GM21390 (cell line): ENCODE data around the gene SH3GL1.
"Not testable (repeated sequence)": the region's sequence is repeated elsewhere in the genome, so short reads cannot be mapped to it uniquely, and the experiment has no call there.

Source experiments
- ATAC-seq: cut with Tn5 transposase; IDR thresholded peaks from one replicate; pipeline ENCODE4 v1.9.1; 2021; ENCODE audit not compliant: unreplicated experiment

The SH3GL1 gene

DNA sequence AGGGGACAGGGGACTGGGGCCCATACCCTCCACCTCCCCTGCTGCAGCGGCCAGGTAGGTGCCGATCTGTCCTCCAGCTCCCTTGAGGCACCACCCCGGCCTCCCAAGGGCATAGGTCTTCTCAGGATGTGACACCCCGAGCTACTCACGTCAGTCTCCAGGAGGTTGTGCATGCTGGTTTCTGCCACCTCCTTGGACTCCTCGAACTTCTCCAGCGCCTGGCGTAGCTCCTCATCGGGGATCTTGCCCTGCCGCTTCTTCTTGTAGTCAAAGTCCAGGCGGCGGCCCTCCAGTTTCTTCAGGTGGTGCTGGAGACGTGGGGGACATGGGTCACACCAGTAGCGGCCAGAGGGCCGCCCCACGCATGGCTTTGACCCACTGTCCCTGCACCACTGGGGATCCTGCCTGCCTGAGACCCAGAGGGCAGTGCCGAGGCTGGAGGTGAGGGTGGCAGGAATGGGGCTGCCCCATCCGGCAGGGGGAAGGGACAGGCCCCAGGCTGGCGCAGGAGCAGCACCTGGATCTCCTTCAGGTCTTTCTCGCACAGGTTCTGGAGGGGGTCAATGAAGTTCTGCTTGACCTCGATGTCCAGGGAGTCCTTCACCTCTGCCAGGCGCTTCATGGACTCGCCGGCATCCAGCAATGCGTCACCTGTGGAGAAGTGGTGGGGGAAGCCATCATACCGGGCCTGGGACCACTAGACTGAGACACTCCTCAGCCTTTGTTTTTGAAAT is 36.6 kb downstream of the SH3GL1 start:
- ATAC-seq = no peak

DNA sequence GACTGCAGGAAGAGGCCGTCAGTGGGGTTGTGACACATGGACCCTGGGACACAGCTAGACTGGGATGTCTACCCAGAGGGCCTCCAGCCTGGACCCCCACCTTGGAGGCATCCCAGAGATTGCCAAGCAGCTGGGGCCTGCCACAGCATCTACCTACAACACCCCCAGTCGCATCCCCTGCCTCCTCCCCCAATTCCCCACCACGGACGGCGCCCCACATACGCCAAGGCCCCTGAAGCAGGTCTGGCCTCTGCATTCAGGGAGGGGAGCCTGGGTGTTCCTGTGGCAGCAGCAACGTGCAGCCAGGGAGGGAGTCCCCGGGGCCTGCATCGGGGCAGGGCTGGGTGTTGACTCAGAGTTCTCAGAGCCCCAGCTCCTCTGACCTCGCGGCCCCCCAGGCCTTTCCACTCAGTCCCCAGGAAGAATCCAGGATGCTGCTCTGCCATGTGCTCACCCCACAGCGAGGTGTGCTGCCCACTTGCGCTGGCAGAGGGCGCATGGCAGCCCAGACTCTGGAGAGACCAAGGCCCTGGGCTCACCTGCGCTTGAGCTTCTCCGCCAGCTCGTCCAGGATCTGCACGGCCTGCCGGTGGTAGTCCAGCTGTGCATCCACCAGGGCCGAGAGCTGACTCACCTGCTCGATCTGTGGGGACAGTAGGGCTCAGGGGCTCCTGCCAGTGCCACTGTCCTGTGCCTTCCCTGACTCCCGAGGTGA is 37.4 kb downstream of the SH3GL1 start:
- ATAC-seq = no peak

DNA sequence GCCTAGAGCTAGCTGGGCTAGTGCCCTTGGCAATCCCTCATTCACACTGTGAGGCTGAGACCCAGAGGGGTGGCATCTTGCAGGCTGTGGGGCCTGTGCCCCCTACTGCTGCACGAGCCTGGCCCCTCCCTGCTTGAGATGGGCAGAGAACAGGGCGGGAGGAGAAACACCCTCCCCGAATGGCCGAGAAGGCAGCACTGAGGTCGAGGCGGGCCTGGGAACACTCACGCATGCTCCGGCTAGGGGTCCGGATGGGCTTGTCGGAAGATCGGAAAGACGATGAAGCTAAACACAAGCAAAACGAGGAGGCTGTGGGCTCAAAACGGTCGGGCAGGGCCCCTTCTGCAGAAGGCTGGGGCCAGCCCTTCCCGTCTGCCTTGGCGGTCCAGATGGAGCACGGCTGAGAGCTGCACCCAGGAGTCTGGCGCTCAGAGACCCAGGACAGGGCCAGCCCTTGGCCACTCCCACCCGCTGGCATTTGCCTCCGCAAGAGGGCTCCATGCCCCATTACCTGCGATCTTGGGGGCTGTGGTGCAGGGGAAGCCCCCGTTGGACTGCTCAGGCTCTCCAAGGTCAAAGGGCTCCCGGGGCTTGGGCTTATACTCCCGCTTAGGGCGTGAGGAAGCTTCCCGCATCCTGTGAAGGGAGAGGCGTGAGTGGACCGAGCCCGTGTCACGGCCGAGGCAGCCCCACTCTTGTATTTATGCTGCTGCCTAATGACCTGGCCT is 38.1 kb downstream of the SH3GL1 start:
- ATAC-seq = no peak

DNA sequence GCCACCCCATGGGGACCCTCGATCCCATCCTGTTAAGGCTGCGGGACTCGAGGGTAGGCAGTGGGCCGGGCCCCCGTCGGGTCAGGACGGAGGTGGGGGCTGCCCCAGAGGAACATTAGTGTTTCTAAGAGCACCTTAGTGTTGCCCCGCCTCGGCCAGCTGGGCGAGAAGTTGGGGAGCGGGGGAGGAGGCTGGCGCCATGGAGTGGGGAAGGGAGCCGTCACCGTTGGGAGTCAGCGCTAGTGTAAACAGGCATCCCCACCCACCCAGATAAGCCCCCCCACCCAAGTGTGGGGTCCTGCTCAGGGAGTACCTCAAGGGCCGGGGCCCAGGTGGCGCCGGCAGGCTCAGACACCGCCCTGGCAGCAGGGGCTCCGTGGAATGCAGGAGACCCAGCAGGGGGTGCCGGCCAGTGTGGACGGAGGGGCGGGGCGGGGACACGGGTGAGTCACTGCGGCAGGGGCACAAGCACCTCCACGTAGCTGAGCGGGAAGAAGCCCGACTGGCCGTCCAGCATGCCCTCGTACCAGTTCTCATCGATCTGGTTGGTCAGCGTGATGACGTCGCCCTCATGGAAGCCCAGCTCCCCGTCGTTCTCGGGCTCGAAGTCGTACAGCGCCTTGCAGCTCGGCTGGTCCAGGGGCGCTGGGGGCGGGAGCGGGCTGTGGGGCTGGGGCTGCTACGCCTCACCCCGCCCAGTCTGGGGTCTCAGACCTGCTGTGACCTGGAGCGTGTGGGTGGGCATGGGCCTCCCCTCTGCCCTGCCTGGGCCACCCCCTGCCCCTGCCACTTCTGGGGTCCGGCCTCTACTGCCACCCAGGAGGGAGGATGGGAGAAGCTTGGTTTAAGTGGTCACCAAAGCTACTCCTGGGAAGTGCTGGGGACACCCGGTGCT is 38.9 kb downstream of the SH3GL1 start:
- no peak for ATAC-seq

DNA sequence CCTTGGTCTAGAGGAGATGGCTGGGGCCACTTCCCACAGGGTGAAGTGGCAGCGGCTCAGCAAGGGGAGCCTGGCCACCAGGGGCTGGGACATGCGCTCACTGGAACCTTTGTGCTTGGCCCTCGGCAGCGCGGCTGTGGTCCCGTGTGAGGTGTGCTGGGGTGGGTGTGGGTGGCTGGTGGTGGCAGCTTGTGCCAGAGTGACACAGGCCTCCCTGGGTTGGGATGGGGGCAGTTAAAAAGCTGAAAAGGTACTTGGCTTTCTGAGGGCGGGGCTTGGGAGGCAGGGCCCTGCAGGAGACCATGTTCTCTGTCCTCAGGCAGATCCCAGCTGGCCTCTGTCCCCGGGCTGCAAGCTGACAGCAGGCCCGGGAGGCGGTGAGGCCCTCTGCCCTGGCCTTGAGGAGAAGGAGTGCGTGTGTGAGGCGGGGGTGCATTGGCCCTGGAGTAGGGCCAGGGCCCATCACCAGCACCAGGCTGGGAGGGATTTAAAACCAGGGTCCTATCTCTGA is 39.7 kb downstream of the SH3GL1 start:
- ATAC-seq = no peak

DNA sequence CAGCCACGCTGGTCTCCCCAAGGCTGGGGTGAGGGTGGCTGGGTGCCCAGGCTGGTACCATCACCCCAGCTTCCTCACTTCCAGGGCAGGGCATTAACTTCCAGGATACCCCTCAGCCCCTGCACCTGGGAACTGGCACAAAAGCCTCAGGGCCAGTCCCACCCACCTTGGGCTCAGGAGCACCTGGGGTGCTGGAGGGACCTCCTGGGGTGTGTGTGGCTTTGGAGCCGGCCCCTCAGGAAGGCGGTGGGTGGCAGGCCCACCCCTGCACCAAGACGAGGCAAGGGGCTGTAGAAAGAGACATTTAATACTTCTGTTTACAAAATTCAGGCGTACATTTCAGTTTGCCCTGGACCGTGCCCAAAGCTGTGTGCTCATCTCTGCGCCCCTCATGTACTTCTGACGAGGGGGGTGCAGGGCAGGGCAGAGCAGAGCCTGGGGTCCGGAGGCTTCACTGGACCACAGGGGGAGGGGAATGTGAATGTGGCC is 40.2 kb downstream of the SH3GL1 start:
- ATAC-seq = no peak

DNA sequence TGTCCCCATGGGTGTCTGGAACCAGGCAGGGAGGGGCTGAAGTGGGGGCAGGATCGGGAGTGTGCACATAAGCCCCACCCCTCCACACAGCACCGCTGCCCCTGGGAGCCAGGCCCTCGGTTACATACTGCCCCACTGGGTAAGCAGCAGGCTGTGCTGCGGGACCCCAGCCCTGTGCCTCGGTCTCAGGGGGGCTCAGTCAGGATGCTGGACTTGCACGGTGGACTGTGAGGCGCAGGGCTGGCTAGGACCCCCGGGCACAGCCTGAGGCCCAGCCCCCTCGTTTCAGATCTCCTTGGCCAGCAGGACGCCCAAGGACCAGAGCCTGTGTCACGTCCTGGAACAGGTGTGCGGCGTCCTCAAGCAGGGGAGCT is 40.7 kb downstream of the SH3GL1 start:
- no peak for ATAC-seq

DNA sequence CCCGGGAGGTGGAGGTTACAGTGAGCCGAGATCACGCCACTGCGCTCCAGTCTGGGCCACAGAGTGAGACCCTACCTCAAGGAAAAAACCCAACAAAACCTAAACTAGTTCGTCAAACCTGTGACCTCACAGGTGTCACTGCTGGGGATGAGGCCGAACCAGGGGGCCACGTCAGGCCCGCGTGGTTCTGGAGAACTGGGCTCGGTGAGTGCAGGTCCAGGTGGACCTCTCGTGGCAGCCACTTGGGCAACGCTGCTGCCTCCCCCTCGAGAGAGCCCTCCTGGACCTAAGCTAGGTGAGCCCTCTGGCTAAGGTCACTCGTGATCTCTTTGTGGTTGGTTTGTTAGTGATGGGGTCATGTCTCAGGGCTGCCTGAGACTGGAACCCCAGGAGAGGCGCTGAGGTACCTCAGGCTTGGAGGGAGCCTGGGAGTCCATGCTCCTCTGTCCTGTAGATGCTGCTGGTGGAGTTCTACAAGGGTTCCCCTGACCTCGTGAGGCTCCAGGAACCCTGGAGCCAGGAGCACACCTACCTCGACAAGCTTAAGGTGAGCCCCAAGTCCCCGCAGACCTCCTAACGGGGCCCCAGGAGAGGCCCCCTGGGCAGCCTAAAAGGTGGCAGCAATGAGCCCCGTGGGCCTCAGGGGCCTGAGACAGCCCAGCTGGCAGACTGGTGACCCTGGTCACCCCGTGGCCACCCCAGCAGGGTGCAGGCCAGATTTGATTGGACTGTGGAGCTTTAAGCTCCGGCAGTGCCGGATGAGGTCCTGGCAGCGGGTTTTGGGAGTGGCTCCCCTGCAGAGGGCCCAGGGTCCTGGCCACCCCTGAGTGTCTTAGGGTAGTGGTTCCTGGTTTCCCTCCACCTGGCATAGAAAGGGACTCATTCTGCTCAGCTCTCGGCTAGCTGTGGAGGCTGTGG is 41.4 kb downstream of the SH3GL1 start:
- no peak for ATAC-seq

DNA sequence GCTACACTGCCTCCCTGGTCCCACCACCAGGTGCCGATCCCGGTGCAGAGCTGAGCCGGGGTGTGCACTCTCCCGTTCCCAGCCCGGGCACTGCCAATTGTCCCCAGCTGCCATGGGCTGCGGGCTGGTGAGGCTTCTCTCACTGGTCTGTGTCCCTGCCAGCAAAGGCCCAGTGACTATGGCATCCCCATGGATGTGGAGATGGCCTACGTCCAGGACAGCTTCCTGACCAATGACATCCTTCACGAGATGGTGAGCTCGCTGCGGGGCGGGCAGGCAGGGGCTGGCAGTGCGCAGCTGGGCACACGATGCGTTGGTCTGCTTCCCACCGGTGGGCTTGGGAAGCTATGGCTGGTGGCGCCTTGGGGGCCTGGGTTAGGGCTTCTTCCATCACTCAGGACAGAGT is 42.4 kb downstream of the SH3GL1 start:
- no peak for ATAC-seq

DNA sequence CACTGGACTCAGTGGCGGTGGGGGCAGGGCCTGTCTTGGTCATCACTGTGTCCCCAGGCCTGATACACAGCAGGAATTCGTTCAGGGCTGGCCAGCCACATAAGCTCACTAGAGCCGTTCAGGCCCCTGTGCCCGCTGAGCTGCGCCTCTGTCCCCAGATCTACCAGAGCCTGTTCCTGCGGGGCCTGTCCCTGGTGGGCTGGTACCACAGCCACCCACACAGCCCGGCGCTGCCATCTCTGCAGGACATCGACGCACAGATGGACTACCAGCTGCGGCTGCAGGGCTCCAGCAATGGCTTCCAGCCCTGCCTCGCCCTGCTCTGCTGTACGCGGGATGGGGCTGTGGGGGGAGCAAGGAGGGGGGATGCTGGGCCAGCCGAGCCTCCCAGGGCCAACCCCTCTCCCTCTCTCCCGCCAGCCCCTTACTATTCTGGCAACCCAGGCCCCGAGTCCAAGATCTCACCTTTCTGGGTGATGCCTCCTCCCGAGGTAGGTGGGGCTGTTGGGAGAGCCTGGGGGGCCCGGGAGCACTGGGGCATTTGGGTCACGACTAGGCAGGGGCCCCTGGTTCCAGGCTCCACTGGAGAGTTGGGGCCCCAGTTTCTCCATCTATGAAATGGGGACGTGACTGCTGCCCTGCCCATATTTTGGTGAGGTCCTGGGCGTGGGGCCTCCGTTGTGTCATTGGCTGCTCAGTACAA is 43.1 kb downstream of the SH3GL1 start:
- no peak for ATAC-seq

DNA sequence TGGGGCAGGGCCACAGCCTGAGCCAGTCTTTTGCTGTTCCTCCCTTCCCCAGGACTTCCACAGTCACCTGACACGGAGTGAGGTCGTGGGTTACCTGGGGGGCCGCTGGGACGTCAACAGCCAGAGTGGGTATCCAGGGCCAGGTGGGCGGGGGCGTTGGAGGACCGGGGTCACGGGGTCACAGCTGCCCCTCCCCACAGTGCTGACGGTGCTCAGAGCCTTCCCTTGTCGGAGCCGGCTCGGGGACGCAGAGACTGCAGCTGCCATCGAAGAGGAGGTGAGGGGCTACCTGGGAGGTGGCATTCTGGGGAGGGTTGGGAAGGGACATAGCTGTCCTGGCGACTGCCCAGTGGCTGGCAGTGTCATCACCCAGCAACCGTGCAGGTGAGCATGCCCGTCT is 45.5 kb downstream of the SH3GL1 start:
- ATAC-seq = no peak

DNA sequence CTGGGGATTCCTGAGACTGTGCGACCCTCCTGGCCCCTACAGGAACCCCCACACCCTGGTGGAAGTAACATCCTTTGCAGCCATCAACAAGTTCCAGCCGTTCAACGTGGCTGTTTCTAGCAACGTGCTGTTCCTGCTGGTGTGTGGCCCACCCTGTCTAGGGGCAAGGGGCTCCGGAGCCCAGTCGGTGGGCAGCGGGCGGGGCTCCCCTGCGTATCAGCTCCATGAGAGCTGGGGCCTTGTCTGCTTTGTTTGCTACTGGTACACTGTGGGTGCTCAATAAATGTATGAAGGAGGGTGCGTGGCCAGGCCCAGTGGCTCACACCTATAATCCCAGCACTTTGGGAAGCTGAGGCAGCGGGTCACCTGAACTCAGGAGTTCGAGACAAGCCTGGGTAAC is 46.1 kb downstream of the SH3GL1 start:
- ATAC-seq = no peak

DNA sequence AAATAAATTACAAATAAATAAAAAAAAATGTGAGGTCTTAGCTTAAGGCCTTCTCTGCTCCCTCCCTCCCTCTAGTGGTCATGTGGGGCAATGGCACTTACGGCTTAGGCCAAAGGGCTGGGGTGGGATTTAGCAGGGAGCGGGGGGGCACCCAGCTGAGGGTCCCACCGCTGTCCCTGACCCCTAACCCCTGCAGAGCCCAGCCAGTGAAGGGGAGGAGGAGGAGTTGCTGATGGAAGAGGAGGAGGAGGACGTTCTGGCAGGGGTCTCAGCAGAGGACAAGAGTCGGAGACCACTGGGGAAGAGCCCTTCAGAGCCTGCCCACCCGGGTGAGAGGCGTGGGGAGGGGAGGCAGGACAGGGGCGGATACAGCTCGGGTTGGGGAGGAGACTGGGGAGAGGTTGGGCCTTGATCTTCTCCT is 47.6 kb downstream of the SH3GL1 start:
- no peak for ATAC-seq

DNA sequence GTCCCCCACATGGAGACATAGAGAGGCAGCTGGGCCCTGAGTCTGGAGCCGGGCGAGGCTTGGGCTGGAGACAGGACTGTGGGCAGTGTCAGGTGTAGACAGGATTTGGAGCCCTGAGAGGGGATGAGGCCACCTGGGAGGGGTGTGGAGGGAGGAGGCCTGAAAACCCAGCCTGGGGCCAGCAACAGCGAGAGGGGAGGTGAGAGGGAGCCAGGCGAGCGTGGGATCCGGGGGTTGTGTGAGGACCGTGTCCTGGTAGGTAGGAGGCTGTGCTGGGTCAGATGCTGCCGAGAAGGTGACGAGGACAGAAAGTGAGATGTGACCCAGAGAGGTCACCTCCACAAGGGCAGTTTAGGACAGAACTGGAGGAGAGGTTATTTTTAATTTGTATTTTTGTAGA is 49.6 kb downstream of the SH3GL1 start:
- no peak for ATAC-seq

DNA sequence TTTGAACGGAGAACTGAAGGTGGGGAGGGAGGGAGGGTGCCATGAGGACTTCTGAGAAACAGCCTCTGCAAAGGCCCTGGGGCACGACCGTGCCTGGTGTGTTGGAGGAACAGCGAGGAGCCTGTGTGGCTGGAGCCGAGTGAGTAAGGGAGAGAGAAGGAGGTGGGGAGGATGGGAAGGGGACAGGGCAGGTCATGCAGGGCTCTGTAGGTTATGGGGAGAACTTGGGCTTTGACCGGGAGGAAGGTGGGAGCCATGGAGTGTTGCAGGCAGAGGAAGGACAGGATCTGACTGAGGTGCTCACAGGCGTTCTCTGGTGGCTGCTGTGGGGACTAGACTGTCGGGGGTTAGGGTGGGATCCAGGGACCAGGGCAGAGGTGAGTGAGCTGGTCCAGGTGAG is 50.2 kb downstream of the SH3GL1 start:
- ATAC-seq = no peak

DNA sequence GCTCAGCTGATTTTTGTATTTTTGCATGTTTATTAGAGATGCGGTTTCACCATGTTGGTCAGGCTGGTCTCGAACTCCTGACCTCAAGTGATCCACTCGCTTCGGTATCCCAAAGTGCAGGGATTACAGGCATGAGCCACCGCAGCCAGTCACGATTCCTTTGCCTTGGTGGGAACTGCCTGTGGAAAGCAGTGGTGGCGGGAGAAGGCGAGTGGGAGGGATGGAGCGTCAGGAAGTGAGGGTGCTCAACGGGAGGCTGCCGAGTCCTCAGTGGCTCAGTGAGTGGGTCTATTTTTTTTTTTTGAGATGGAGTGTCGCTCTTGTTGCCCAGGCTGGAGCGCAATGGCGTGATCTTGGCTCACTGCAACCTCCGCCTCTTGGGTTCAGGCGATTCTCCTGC is 51.1 kb downstream of the SH3GL1 start:
- ATAC-seq = not testable (repeated sequence)

DNA sequence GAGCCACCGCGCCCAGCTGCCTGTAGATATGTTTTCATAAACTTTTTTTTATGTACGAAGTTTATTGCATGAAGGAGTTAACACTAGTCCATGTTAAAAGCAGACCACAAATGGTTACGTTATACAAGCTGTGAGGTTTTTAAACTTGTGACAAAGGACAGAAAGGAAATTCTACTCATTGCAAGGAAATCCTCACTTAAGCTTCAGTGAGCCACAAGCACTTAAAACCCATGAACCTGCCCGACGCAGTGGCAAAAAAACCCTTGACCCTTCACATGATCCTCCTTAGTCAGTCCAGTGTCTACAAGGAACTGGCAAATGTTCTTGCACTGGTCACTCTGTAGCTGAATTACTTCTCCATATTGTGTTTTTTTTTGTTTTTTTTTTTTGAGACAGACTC is 52.8 kb downstream of the SH3GL1 start:
- ATAC-seq = no peak

DNA sequence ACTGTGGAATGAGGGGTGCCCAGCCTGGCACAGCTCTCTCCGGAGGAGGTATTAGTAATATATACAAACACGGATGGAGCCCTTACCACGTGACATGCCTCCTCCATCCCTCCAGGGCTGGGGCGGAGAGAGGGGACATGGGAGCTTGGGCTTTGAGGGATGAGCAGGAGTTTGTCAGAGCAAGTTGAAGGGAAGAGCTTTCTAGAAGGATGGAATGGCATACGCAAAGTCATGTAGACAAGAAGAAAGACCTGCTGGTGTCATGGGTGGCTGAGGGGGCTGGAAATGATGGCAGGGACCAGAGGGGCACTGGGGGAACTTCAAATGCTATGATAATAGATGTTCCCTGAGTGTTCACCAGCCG is 54.3 kb downstream of the SH3GL1 start:
- ATAC-seq = no peak

DNA sequence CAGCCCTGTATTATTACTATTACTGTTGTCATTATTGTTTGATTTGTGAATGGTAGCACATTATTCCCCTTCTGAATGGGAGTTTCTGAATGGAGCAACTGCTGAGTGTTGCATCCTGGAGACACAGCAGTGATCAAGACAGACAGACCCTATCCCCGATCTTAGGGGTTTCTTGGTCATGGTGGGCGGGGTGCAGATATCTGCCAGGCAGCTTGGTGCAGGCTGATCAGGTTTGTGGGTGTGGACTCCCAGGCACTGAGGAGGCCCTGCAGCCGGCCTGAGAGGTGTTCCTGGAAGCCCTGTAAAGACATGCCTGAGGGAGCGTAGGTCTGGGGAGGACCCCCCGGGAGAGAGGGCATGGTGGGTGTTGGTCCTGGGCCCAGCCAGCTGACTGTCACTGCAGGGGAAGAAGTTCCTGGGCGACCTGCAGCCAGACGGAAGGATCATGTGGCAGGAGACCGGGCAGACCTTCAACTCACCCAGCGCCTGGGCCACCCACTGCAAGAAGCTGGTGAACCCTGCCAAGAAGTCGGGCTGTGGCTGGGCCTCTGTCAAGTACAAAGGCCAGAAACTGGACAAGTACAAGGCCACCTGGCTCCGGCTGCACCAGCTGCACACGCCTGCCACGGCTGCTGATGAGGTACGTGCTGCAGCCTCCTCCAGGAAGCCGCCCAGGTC is 54.9 kb downstream of the SH3GL1 start:
- ATAC-seq = no peak
